GM12864 (cell line): Measurements from ENCODE around the gene PRDM8.
A peak's percentile ranks its signal among the peaks of the same experiment; 100 is the strongest.

Source experiments
- DNase-seq: peaks from one replicate; pipeline ENCODE4 v3.0.0-alpha.2; 2011; ENCODE audit warnings: low read depth
- H3K4me3 ChIP-seq: 2 replicates; pipeline ENCODE4 v1.5.1; 2011; ENCODE audit warnings: mild to moderate bottlenecking, low read depth, low read length, control low read depth
- CTCF ChIP-seq: IDR thresholded peaks from 2 replicates; pipeline ENCODE4 v1.5.1; 2011; ENCODE audit warnings: low read depth, mild to moderate bottlenecking, moderate library complexity, low read length, control low read depth, inconsistent platforms; ENCODE audit errors: missing control alignments

PRDM8 gene

DNA sequence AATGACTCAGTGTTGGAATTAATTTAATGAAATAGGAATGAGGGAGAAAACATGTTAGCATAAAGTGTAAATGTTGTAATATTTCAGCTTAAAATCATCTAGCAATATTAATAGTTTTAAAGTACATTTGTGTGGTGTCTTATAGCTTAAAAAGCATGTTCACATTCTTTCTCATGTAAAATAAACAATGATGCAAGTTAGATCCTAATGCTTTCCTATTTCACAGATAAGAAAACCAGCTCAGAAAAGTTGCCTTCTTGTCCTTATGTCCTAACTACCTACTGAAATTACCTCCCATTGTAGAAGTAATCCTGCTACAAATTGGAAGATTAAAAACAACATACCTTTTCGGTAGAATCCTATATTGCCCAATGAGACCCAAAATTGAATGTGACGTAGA lies 40.9 kb upstream of the PRDM8 start:
- no peak overlapping the region for H3K4me3 ChIP-seq
- DNase-seq, result no peak
- TF ChIP-seq CTCF, result no peak

DNA sequence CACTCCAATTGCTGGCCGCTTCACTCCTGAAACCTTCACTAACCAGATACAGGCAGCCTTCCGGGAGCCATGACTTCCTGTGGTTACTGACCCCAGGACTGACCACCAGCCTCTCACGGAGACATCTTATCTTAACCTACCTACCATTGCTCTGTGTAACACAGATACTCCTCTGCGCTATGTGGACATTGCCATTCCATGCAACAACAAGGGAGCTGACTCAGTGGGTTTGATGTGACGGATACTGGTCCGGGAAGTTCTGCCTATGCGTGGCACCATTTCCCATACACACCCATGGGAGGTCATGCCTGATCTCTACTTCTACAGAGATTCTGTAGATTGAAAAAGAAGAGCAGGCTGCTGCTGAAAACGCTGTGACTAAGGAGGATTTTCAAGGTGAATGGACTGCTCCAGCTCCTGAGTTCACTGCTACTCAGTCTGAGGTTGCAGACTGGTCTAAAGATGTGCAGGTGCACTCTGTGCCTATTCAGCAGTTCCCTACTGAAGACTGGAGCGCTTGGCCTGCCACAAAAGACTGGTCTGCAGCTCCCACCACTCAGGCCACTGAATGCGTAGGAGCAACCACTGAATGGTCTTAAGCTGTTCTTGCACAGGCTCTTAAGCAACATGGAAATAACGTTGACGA lies 35.8 kb upstream of the PRDM8 start:
- H3K4me3 ChIP-seq, result no peak overlapping the region
- DNase-seq, result no peak
- TF ChIP-seq CTCF, result no peak

GRCh38 chr4:80162418-80162817 lies 34.9 kb upstream of the PRDM8 start:
- H3K4me3 ChIP-seq, result no peak overlapping the region
- TF ChIP-seq CTCF, result no peak
- DNase-seq, result no peak

DNA sequence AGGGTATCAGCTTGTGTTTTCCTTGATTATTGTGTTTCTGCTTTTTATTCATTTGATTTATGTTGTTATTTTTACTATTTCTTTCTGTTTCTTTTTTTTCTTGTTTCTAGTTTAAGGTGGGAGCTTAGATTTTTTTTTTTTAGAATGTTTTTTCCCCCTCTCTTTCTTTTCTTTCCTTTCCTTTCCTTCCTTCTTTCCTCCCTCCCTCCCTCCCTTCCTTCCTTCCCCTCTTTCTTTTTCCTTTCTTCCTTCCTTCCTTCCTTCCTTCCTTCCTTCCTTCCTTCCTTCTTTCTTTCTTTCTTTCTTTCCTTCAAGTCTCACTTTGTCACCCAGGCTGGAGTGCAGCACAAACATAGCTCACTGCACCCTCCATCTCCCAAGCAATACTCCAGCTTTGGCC lies 31.4 kb upstream of the PRDM8 start:
- DNase-seq, result no peak
- TF ChIP-seq CTCF, result no peak
- H3K4me3 ChIP-seq, result no peak overlapping the region

DNA sequence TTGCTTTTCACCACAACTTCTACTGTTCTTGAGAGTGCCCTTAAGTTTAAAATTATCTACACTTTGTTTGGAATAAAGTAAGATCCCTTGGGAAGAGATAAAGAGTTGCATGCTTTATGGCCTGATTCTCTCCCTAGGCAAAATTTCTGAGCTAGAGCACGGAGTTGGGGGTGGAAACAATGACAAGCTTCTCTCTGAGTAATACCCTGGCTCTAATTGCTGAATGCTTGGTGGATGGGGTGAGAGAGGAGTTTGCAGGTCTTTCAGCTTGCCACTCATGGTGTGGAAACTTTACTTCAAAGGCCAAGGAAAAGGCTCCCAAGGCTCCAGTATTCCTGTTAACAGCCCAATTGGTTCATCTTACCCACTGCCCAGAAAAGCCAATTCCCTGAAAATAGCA lies 26.1 kb upstream of the PRDM8 start:
- DNase-seq, result no peak
- no peak for TF ChIP-seq CTCF
- no peak overlapping the region for H3K4me3 ChIP-seq

DNA sequence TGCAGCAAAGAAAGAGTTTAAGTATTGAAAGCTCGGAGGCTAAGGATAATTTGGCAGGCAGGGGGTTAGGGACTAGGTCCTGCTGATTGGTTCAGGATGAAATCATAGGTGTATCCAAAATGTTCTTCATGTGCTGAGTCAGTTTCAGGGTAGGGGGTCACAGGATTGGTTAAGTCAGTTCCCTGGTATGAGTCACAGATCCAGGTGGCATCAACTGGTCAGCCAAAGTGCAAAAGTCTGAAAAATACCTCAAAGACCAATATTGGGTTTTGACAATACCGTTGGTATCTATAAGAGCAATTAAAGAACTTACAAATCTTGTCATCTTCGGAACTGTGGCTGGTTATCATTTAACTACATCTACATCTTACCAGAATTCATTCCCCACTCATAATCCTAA lies 25.6 kb upstream of the PRDM8 start:
- no peak for TF ChIP-seq CTCF
- H3K4me3 ChIP-seq, result no peak overlapping the region
- DNase-seq, result no peak

GRCh38 chr4:80172203-80172602 lies 25.1 kb upstream of the PRDM8 start:
- peak; percentile 48 for DNase-seq
- TF ChIP-seq CTCF, result no peak

More at GRCh38 chr4:80172203-80172602, 25.1 kb upstream of the PRDM8 start:
- H3K4me3 ChIP-seq, result no peak overlapping the region
